MV-4-11 (cell line): Measurements from ENCODE around the gene POLR1C.
A peak's percentile ranks its signal among the peaks of the same experiment; 100 is the strongest.
"Not testable (repeated sequence)": the region's sequence is repeated elsewhere in the genome, so short reads cannot be mapped to it uniquely, and the experiment has no call there.

ENCODE experiments used
- DNase-seq: peaks from one replicate; lab custom pipeline; 2025; lab: John Stamatoyannopoulos, UW

POLR1C gene

DNA sequence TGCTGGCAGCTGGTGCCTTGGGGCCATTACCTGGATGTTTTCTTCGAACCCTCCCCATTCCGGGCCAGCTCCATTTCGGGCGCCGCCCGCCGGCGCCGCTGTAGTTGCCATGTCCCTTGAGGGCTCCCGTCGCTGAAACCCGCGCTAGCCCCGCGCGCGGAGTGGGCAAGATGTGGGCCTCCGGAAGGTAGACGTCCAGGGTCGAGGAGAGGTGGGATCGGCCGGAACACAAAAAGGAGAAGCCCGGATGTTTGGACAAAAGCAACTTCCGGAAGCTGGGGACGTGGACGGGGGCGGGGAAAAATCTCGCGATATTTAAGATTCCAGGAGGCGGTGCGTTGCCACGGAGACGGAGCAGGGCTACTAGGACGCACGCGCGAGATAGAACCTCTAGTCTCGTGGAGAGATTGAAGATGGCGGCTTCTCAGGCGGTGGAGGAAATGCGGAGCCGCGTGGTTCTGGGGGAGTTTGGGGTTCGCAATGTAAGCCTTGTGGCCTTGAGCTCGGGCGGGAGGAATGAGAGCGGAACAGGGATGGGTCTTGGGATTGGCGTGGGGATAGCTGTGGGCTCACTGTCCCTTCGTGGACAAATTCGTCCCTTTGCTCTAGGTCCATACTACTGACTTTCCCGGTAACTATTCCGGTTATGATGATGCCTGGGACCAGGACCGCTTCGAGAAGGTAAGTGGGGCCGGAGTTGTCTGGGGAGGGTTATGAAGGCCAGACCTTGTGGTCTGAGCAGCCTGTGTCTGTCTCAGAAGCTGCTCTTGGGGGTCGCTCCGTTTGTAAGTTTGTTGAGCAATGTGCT, at the start of gene POLR1C, which contains the start of gene YIPF3:
POLR1C (plus strand) TSS at position 393 of the 808 bp plus-strand sequence; CDS start at position 414, 21 bp downstream.
YIPF3 (minus strand) TSS at position 230 of the 808 bp plus-strand sequence; CDS start at position 111, 119 bp downstream.
- DNase-seq, result peak; percentile 97

DNA sequence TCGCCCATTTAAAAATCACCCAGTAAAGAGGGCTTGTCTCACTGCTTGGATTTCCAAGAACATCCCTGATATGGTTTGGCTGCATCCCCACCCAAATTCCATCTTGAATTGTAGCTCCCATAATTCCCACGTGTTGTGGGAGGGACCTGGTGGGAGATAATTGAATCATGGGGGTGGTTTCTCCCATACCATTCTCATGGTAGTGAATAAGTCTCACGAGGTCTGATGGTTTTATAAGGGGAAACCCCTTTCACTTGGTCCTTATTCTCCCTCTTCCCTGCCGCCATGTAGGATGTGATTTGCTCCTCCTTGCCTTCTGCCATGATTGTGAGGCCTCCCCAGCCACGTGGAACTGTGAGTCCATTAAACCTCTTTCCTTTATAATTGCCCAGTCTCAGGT, 49.6 kb upstream of the POLR1C start:
- not testable (repeated sequence) for DNase-seq

GRCh38 chr6:43467752-43468151, 49.1 kb upstream of the POLR1C start:
- no peak for DNase-seq

- no peak for DNase-seq
These were observed 48.6 kb upstream of the POLR1C start for GRCh38 chr6:43468240-43468639.

DNA sequence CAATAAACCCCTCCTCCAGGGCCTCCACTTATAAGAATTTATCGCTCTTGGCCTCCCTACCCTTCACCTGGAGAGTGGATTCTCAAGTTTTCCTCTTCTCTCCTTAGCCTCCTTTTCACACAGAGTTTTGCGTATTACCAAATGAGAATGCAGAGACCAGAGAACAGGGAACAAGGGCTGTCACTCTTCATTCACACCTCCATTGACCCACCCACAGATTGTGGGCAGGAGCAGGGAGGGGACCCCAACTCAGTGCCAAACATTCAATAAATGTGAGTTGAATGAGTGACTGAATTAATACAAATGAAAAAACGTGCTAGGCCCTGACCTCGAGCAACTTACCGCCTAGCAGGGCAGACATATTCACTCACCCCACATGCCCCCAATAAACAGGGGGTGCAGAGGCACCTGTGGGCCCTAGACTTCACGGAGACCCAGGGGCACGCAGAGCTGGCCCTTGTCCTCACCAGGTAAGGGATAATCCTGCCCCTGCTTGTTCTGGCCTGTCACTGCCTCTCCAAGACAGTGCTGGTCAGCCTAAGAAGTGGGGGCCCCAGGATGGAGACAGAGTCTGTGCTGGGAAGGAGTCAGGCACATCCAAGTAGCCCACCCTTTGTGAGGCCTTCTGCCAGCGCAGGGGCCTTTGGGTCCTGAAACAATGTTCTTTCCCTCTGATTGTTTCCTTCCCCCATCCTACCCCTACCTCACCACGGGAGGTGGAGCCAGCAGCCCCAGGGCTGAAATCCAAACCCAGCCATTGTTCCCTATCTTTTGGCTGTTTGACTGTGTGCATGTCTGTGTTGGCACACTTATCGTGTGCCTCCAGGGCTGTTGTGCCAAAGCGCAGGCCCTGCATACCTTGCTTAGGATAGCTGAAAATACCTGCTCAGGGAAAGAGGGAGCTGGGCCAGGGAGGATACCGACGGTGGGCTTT, 47.9 kb upstream of the POLR1C start:
- no peak for DNase-seq

DNA sequence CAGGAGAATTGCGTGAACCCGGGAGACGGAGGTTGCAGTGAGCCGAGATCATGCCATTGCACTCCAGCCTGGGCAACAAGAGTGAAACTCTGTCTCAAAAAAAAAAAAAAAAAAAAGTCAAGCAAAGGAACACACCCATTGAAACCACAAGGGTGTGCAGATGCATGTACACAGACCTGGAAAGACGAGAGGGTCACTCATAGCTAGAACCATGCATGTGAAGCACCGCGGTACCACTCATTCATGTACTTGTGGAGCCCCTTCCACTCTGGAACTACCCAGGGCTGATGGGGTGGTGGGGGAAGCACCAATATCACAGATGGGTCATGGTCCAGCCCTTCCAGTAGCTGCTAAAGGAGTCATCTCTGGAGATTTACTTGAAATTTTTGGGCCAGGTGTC, 46.9 kb upstream of the POLR1C start:
- no peak for DNase-seq

DNA sequence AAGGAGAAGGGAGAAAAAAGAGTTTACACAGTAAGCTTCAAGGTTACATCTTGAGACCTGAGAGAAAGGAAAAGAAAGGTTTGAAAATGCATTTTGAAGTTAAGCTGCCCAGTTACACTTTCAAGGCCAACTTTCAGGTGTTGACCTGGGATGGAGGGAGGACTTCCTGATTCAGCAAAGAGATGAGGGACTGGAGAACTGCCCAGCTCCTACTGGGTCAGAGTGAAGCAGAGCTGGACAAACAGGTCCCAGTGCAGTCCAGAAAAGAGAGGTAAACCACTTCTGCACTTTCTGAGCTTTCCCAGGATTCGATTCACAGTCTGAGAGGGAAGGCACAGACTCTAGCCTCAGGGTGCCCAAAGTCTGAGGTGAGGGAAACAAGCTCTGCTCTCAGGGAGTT, 45.5 kb upstream of the POLR1C start:
- DNase-seq, result no peak

DNA sequence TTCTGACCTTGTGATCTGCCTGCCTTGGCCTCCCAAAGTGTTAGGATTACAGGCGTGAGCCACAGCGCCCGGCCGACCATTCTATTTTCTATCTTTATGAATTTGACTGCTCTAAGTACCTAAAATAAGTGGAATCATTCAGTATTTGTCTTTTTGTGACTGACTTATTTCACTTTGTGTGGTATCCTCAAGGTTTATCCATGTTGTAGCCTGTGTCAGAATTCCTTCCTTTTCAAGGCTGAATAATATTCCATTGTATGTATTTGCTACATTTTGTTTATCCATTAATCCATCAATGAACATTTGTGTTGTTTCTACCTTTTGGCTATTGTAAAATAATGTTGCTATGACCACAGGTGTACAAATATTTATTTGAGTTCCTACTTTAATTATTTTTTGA, 44.4 kb upstream of the POLR1C start:
- no peak for DNase-seq

- no peak for DNase-seq
These were observed 41.4 kb upstream of the POLR1C start for GRCh38 chr6:43475516-43475915.

GRCh38 chr6:43476746-43477145, 40.1 kb upstream of the POLR1C start:
- no peak for DNase-seq

GRCh38 chr6:43477235-43478007, 39.5 kb upstream of the POLR1C start, which contains the start of gene TJAP1:
TJAP1 (plus strand) TSS chr6:43477570; CDS start chr6:43499002, 21,432 bp downstream.
- peak; percentile 53 for DNase-seq

DNA sequence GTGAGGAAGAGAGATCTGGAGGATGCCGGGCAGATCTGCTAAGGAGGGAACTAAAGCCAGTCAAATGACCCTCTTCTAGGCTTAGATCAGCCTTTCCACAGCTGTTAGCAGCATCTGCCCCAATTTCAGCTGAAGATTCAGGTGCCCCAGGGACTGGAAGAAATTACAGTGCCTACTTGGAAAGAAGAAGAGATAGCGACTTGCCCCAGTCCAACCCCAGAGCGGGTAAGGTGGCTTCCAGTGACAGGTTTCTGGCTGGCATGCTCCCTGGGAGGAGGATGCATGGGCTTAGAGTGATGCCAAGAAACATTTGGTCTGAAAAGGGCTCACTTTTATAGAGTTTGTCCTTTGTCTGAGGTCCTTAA, 38.9 kb upstream of the POLR1C start:
- no peak for DNase-seq

GRCh38 chr6:43481075-43481474, 35.8 kb upstream of the POLR1C start:
- peak; percentile 42 for DNase-seq

- DNase-seq, result no peak
These were observed 35.2 kb upstream of the POLR1C start for GRCh38 chr6:43481591-43482236.

GRCh38 chr6:43488667-43489276, 28.1 kb upstream of the POLR1C start:
- DNase-seq, result no peak

- no peak for DNase-seq
These were observed 27.4 kb upstream of the POLR1C start for GRCh38 chr6:43489277-43490072.

GRCh38 chr6:43490523-43490939, 26.4 kb upstream of the POLR1C start:
- no peak for DNase-seq

DNA sequence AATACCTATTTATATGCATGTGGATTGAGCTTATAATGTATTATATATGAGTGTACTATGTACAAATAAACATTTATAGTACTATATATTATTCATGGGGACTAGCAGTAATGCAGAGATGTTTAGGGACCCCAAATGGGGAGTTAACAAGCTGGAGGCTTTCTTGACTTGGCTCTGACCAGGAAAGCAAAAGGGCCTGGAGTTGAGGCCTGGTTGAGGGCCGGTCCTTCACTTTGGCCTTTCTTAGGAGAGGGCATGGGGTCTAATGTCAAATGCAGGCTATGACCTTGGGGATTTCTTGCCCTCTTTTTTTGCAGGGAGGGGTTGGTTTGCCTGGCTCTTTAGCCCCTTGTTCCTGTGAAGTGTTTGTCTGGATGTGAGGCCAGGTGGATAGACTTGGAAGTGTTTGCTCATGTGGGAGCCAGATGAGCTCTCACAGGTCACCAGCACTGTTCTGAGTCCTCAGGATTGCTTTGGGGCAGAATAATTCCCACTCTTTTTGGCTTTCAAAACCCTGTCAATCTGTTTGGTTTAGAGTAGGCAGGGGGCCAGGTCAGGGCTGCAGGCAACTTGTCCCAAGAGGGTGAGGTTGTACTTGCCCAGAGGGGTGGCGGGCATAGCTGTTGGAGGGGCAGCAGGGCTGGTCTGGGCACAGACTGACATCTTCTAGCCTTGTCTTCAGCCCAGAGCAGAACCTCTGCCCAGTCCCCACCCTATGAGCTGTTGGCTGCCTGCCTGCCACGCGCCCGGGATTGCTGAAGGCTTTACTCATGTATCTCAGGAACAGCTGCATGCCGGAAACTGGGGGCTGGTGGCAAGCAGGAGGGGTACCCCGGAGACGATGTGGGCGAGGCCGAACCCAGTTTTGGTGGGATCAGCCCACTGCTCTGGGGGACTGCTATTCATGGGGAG, 24.9 kb upstream of the POLR1C start:
- DNase-seq, result no peak

DNA sequence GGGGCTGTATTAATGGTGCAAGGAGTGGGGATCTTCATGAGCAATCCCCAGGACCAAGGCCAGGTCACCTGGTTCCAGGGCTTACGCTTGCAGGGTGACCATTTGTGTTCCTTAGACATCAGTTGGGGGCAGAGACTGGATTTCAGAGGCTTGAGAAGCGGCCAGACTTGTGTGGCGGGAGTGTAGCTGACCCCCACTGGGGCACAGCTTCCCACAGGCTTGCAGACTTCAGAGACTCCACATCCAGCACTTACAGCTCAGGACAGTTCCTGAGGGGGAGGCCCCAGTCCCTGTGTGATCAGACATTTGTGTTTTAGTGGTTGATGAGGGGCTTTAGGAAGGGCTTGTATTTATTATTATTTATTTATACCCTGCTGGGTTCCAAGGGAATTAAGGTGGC, 24.2 kb upstream of the POLR1C start:
- no peak for DNase-seq
